Measurements from ENCODE around the gene MEG3.

MEG3 gene

GRCh38 chr14:100807496-100807895, 18.4 kb upstream of the MEG3 start:
- TF ChIP-seq CTCF (conservative IDR thresholded peaks at IDR 0.05), result no peak
- H3K27ac ChIP-seq, result no peak overlapping the region

DNA sequence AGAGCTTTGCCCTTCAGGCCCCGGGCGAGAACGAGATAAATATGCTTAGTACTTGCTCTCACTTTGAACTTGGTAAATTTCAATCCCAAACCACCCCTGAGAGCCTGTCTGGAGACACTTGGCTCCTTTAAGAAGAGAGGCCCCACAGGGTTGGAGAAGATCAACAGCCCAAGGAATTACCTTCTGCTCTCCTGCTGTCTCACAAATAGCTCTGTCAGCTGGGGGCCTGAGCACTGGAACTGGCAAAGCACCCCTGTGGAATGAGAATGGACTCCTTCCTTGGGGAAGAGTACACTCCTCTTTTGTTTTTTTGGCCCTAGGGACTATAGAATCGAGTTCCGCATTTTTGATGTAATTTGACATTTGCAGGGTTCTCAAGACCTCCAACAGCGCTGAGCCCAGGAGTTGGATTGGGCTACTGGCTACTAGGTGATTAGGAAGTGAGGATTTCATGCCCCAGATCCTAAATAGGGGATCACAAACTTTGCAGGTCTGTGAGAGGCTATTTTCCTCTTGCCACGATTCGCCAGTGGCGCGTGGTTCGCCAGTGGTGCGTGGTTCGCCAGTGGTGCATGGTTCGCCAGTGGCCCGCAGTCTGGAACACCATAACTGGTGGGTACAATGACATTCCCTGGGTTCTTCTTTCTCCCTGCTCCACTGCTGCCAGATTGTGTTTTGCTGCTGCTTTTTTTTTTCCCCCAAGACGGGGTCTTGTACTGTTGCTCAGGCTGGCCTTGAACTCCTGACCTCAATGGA, 17.8 kb upstream of the MEG3 start:
- no peak overlapping the region for H3K27ac ChIP-seq
- TF ChIP-seq CTCF (conservative IDR thresholded peaks at IDR 0.05), result no peak

- no peak for TF ChIP-seq CTCF (conservative IDR thresholded peaks at IDR 0.05)
- no peak overlapping the region for H3K27ac ChIP-seq
Observed at GRCh38 chr14:100810435-100810834, 15.5 kb upstream of the MEG3 start.

GRCh38 chr14:100810861-100811461, 15.0 kb upstream of the MEG3 start:
- no peak overlapping the region for H3K27ac ChIP-seq
- no peak for TF ChIP-seq CTCF (conservative IDR thresholded peaks at IDR 0.05)

DNA sequence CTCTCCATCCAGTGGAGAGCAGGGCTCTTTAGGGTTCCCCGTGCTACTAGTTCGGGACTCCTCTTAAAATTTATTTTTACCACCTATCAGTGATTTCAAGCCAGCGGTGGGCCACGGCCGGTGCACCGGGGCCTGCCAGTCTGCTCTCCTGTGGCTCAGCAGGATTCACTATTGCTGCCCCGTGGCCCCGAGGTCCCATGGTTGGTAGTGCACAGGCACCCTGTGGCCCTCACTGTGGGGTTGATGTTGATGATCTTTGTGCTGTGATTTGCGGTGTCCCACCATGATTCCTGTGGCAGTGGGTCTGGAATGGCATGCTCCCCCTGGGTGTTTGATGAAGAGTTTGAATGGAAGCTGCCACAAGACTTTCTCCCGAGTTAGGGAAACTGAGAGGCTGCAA, 12.6 kb upstream of the MEG3 start:
- TF ChIP-seq CTCF (conservative IDR thresholded peaks at IDR 0.05), result no peak
- no peak overlapping the region for H3K27ac ChIP-seq

DNA sequence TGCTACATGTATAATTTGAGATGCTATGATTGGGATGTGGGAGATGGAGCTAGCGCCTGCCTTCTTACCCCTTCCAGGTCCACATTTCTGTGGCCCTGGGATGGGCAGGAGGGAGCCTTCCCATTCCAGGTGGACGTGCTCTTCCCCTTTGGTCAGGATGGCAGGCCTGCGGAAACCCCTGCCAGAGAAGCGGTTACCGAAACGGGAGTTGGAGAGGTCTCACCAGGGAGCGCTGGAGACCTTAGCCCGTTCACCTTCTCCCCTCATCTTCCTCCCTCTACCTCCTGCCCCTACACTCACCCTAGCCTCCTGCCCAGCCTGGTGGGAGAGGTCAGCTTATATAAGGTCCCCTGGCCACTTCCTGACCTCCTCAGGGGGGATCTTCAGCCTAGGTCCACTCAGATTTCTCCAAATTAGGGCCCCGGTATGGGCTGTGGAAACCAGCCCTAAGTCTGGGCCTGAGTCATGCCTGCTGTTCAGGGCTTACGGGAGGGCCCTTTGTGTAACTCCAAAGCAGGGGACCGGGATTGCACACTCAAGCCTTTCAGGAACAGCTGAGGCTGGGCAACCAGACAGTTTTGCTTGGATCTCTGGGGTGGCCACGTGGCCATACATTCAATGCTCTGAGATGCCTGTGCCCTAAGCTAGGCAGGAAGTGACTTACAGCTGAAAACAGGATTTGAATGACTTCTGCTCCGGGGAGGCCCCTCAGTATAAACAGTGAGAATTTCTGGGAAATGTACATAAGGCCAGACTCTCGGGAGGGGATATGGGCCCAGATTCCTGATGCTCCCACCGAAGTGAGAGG, 10.2 kb upstream of the MEG3 start:
- no peak for TF ChIP-seq CTCF (conservative IDR thresholded peaks at IDR 0.05)
- H3K27ac ChIP-seq, result no peak overlapping the region

DNA sequence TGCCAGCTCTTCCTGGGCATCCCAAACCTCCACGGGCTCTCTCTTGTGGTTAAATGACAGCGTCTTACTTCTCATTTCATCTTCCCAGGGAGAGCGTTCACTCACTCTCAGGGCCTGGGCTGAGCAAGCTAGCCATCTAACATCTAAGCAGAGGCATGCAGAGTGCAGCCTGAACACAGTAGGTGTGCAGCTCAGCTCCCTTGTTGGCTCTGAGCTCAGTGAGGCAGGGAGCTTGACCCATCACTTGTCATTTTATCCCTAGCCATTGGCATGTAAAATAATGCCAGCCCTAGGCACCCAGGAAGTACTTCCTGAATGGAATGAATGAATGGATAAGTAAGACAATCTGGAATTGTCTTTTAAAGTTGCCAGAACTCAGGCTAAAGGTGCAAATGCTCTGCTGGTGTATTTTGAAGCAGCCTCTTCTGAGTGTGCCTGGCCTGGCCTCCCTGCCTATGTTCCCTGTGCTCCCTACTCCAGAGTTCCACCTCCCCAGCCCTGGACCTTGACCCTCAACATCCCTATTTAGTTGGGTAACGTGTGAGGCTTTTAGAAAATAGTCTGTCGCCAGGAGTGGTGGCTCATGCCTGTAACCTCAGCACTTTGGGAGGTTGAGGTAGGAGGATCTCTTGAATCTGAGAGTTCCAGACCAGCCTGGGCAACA, 9.5 kb upstream of the MEG3 start:
- no peak overlapping the region for H3K27ac ChIP-seq
- no peak for TF ChIP-seq CTCF (conservative IDR thresholded peaks at IDR 0.05)
